Aorta (tissue), 5 donors: Measurements from ENCODE around the gene DLG1. TPM values are rescaled to one million over a fixed set of nuclear protein-coding genes. Genes with fewer than 3 reads are reported as not detected.
"Not testable (repeated sequence)": the region's sequence is repeated elsewhere in the genome, so short reads cannot be mapped to it uniquely, and the experiment has no call there.

ENCODE experiments used
- ATAC-seq: fragments of 200-7000 bp; cut with Tn5 transposase; one replicate; pipeline ENCODE4 v1.9.1; 2022; ENCODE audit warnings: moderate library complexity; ENCODE audit not compliant: low FRiP score
- DNase-seq, 2 donors: peaks; one replicate each; pipeline ENCODE4 v3.0.0-alpha.2; 2020
- H3K27ac ChIP-seq, 2 donors: one replicate each; pipeline ENCODE4 v1.5.1; 2013; ENCODE audit warnings: low read length in 2 of 2, mild to moderate bottlenecking in 2 of 2, moderate library complexity in 2 of 2, control low read depth in 1 of 2, inconsistent platforms in 1 of 2, low read depth in 1 of 2
- H3K27me3 ChIP-seq, 2 donors: one replicate each; pipeline ENCODE4 v1.6.1; 2013; ENCODE audit warnings: control low read depth in 1 of 2, low read length in 1 of 2, mild to moderate bottlenecking in 1 of 2, moderate library complexity in 1 of 2; ENCODE audit not compliant: insufficient read depth in 2 of 2, control insufficient read depth in 1 of 2
- H3K36me3 ChIP-seq, 2 donors: one replicate each; pipeline ENCODE4 v1.6.1; 2013; ENCODE audit warnings: control low read depth in 1 of 2, low read length in 1 of 2, mild to moderate bottlenecking in 1 of 2; ENCODE audit not compliant: insufficient read depth in 2 of 2, control insufficient read depth in 1 of 2
- H3K4me1 ChIP-seq, 2 donors: one replicate each; pipeline ENCODE4 v1.6.1; 2013; ENCODE audit warnings: low read length in 2 of 2, control low read depth in 1 of 2, mild to moderate bottlenecking in 1 of 2, moderate library complexity in 1 of 2; ENCODE audit not compliant: insufficient read depth in 2 of 2, control insufficient read depth in 1 of 2
- H3K4me3 ChIP-seq, 2 donors: one replicate each; pipeline ENCODE4 v1.5.1; 2013; ENCODE audit warnings: low read length in 2 of 2, control low read depth in 1 of 2, mild to moderate bottlenecking in 1 of 2
- H3K9me3 ChIP-seq: one replicate; pipeline ENCODE4 v1.6.1; 2013; ENCODE audit warnings: mild to moderate bottlenecking, low read length; ENCODE audit not compliant: control insufficient read depth
- WGBS, 2 donors: extraction: QIAGEN DNeasy Blood & Tissue Kit; methylation state at CpG; one replicate each; pipeline ENCODE4 v1.1.7; 2013; 5-methylcytosine and 5-hydroxymethylcytosine counted together
- intact Hi-C, 2 donors: fragments of 100-400 bp; cut with DNase I; formaldehyde crosslinking; loops; one replicate each; pipeline versions ENCODE4 v1.14.2 to v1.15.0; 2022
- polyA plus RNA-seq, 2 donors: library from polyadenylated mRNA; stranded (reverse); fragments of 200-250 nt; gene quantifications; one replicate each; pipeline ENCODE4 v1.2.3, GENCODE V29; 2013
- total RNA-seq, 2 donors: library from RNA; stranded (reverse); fragmentation: NEBNext Ultra II Directional; extraction: Animal tissue kit (Norgen Biotek cat#: 25700); gene quantifications; one replicate each; pipeline ENCODE4 v1.2.1, GENCODE V29; 2021
- donor health status: healthy with polysubstance abuse.
- donor health status: Bipolar disorder and iron deficiency.
- donor health status: DM: no; HTN: no; CAD: no.
- donor health status: DM: no; HTN: no; CAD: no.
- donor health status: DM: yes; HTN: yes; CAD: no.

The DLG1 gene
- total and polyA plus RNA-seq, 4 donors: 21.2 to 100 (median 51.9) TPM

- Histone ChIP-seq H3K27me3 (no peaks in the 10 kb centered on the region), H3K36me3 (no peaks in the 10 kb centered on the region), H3K4me1 (no peaks in the 10 kb centered on the region), H3K27ac (no peak overlapping the region), H3K4me3 (no peak overlapping the region), H3K9me3 (no peaks in the 10 kb centered on the region)
- intact Hi-C loops: no loop called here
- ATAC-seq: no peak
- WGBS, 2 donors: 95 to 98% methylated on average over 1 of the region's 1 CpG
- DNase-seq: no peak
Measured at GRCh38 chr3:197068077-197068476, 230.3 kb downstream of the DLG1 start.

- H3K36me3 ChIP-seq: no peaks in the 10 kb centered on the region
- whole genome bisulfite sequencing, 2 donors: 92 to 100% methylated on average over 1 of the region's 1 CpG
Measured at GRCh38 chr3:197064771-197065170, 233.6 kb downstream of the DLG1 start.

GRCh38 chr3:197062446-197062845 is 236.0 kb downstream of the DLG1 start:
- ATAC-seq: no peak
- WGBS, 2 donors: 79 to 80% methylated on average over 4 of the region's 4 CpGs
- H3K9me3 ChIP-seq: no peaks in the 10 kb centered on the region
- no peaks in the 10 kb centered on the region for H3K27me3 ChIP-seq
- H3K27ac ChIP-seq: no peak overlapping the region
- H3K4me3 ChIP-seq: no peak overlapping the region
- intact Hi-C loops: no loop called here
- DNase-seq: no peak
- H3K36me3 ChIP-seq: no peaks in the 10 kb centered on the region
- no peaks in the 10 kb centered on the region for H3K4me1 ChIP-seq

More at GRCh38 chr3:197064771-197065170, 233.6 kb downstream of the DLG1 start:
- Histone ChIP-seq H3K4me3 (no peak overlapping the region), H3K27me3 (no peaks in the 10 kb centered on the region), H3K27ac (no peak overlapping the region), H3K9me3 (no peaks in the 10 kb centered on the region), H3K4me1 (no peaks in the 10 kb centered on the region)
- ATAC-seq: no peak
- no peak for DNase-seq
- intact Hi-C loops: no loop called here

GRCh38 chr3:197051637-197052036 is 246.8 kb downstream of the DLG1 start:
- not testable (repeated sequence) for H3K36me3 ChIP-seq, H3K9me3 ChIP-seq

GRCh38 chr3:197050511-197050910 is 247.9 kb downstream of the DLG1 start:
- Histone ChIP-seq H3K4me1 (no peaks in the 10 kb centered on the region), H3K9me3 (no peaks in the 10 kb centered on the region), H3K27me3 (no peaks in the 10 kb centered on the region), H3K27ac (no peak overlapping the region), H3K4me3 (no peak overlapping the region), H3K36me3 (peaks cover 0 to 4% of the 10 kb centered on the region in 2 donors)
- WGBS, 2 donors: 86% methylated on average over 2 of the region's 2 CpGs
- ATAC-seq (no peak), DNase-seq (no peak)
- intact Hi-C loops: no loop called here

More at GRCh38 chr3:197051637-197052036, 246.8 kb downstream of the DLG1 start:
- ATAC-seq, H3K4me1 ChIP-seq, H3K27ac ChIP-seq, intact Hi-C loops, H3K4me3 ChIP-seq, DNase-seq, H3K27me3 ChIP-seq: not testable (repeated sequence)
- WGBS, 2 donors: 93 to 95% methylated on average over 6 of the region's 6 CpGs

- Histone ChIP-seq H3K36me3 (no peaks in the 10 kb centered on the region), H3K27me3 (no peaks in the 10 kb centered on the region), H3K4me1 (no peaks in the 10 kb centered on the region), H3K9me3 (no peaks in the 10 kb centered on the region), H3K4me3 (no peak overlapping the region), H3K27ac (no peak overlapping the region)
- no peak for ATAC-seq
- intact Hi-C loops: no loop called here
- WGBS, 2 donors: 95 to 96% methylated on average over 4 of the region's 4 CpGs
- DNase-seq: no peak
Measured at GRCh38 chr3:197042539-197042938, 255.9 kb downstream of the DLG1 start.

- Histone ChIP-seq H3K4me1 (no peaks in the 10 kb centered on the region), H3K9me3 (no peaks in the 10 kb centered on the region), H3K27ac (no peak overlapping the region), H3K36me3 (no peaks in the 10 kb centered on the region), H3K27me3 (no peaks in the 10 kb centered on the region), H3K4me3 (no peak overlapping the region)
- WGBS, 2 donors: 84 to 86% methylated on average over 6 of the region's 6 CpGs
- DNase-seq (no peak), ATAC-seq (no peak)
- intact Hi-C loops: no loop called here
Measured at GRCh38 chr3:197041875-197042488, 256.4 kb downstream of the DLG1 start.

GRCh38 chr3:197040658-197041057 is 257.8 kb downstream of the DLG1 start:
- no peaks in the 10 kb centered on the region for H3K36me3 ChIP-seq
- WGBS, 2 donors: 61 to 67% methylated on average over 4 of the region's 4 CpGs

GRCh38 chr3:197038679-197039462 is 259.5 kb downstream of the DLG1 start:
- no peaks in the 10 kb centered on the region for H3K36me3 ChIP-seq
- DNase-seq (no peak), ATAC-seq (no peak)
- intact Hi-C loops: no loop called here
- H3K27ac ChIP-seq: no peak overlapping the region
- H3K9me3 ChIP-seq: no peaks in the 10 kb centered on the region
- H3K4me1 ChIP-seq: no peaks in the 10 kb centered on the region
- WGBS, 2 donors: 84% methylated on average over 14 of the region's 14 CpGs
- H3K4me3 ChIP-seq: no peak overlapping the region
- H3K27me3 ChIP-seq: no peaks in the 10 kb centered on the region

More at GRCh38 chr3:197040658-197041057, 257.8 kb downstream of the DLG1 start:
- intact Hi-C loops: no loop called here
- Histone ChIP-seq H3K27me3 (no peaks in the 10 kb centered on the region), H3K27ac (no peak overlapping the region), H3K4me3 (no peak overlapping the region), H3K4me1 (no peaks in the 10 kb centered on the region), H3K9me3 (no peaks in the 10 kb centered on the region)
- DNase-seq (no peak), ATAC-seq (no peak)
